ENCODE results near the gene SNX1. TPM values are rescaled to one million over a fixed set of nuclear protein-coding genes. Genes with fewer than 3 reads are reported as not detected.

SNX1 gene
- total and polyA plus RNA-seq, 2 donors (not counting 1 experiment from before 2014, with no cell fraction given): 87.9 to 152 TPM

- CTCF ChIA-PET: interaction anchor here (0.7 to 4.7 kb wide), 9 partner anchors 11 to 490 kb away, joined by 3 to 45 read pairs (median 5); partner anchors contain the start of genes CIAO2A and TRIP4
These were observed 68.0 kb downstream of the SNX1 start for GRCh38 chr15:64163659-64164362.

More at GRCh38 chr15:64163659-64164362, 68.0 kb downstream of the SNX1 start:
- POLR2A ChIA-PET: interaction anchor here (0.6 to 4.5 kb wide), 12 partner anchors 9 to 1092 kb away, joined by 3 to 55 read pairs (median 6); partner anchors contain the start of genes CIAO2A, SNX22 and TRIP4
- H3K4me3 ChIP-seq (ENCODE audit: control extremely low read depth in 1 of 5, extremely low read depth in 1 of 5, insufficient read depth in 1 of 5, low read depth in 2 of 5, low read length in 4 of 5): peak overlapping the region; percentile 46 to 85 (median 65)
- peak overlapping the region; percentile 96 for H3K27ac Mint-ChIP-seq
- peaks cover 33% of the 10 kb centered on the region for H3K79me2 ChIP-seq (ENCODE audit: control insufficient read depth, insufficient read depth, low read length)
- peaks cover 28% of the 10 kb centered on the region for H4K20me1 ChIP-seq (ENCODE audit: control insufficient read depth, insufficient read depth, low read length, poor library complexity, severe bottlenecking)
- peaks cover 37 to 50% of the 10 kb centered on the region in 2 donors for H3K4me1 ChIP-seq (ENCODE audit: control insufficient read depth in 2 of 2, insufficient read depth in 2 of 2, low read length in 2 of 2)
- H3K36me3 ChIP-seq (replicated peaks in 1 of 2; ENCODE audit: control extremely low read depth in 1 of 2, control insufficient read depth in 1 of 2, extremely low read depth in 1 of 2, insufficient read depth in 2 of 2, low read length in 1 of 2): peaks cover 3 to 31% of the 10 kb centered on the region in 2 experiments
- 21% methylated on average over 12 of the region's 14 CpGs for WGBS (ENCODE audit: insufficient coverage)
- TF ChIP-seq EZH2 (IDR thresholded peaks at IDR 0.05; ENCODE audit: borderline replicate concordance, insufficient read depth, low read depth, low read length, poor library complexity, severe bottlenecking): no peak
- TF ChIP-seq, protein P1, sequence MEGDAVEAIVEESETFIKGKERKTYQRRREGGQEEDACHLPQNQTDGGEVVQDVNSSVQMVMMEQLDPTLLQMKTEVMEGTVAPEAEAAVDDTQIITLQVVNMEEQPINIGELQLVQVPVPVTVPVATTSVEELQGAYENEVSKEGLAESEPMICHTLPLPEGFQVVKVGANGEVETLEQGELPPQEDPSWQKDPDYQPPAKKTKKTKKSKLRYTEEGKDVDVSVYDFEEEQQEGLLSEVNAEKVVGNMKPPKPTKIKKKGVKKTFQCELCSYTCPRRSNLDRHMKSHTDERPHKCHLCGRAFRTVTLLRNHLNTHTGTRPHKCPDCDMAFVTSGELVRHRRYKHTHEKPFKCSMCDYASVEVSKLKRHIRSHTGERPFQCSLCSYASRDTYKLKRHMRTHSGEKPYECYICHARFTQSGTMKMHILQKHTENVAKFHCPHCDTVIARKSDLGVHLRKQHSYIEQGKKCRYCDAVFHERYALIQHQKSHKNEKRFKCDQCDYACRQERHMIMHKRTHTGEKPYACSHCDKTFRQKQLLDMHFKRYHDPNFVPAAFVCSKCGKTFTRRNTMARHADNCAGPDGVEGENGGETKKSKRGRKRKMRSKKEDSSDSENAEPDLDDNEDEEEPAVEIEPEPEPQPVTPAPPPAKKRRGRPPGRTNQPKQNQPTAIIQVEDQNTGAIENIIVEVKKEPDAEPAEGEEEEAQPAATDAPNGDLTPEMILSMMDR (IDR thresholded peaks at IDR 0.05): no peak
- intact Hi-C loops (cut with micrococcal nuclease): loop anchor here (1.0 to 5.0 kb wide), 9 partner anchors 11 to 1123 kb away; partner anchors contain the start of genes APH1B, CIAO2A, CSNK1G1 and PARP16
- peak overlapping the region; percentile 88 for H3K4me2 ChIP-seq (replicated peaks; ENCODE audit: low read depth, low read length, poor library complexity, severe bottlenecking)
- H3K4me1 Mint-ChIP-seq: peaks cover 46% of the 10 kb centered on the region
- peak overlapping the region; percentile 72 to 84 for H3K27ac ChIP-seq (ENCODE audit: low read length in 2 of 2)
- H3K9me3 ChIP-seq (ENCODE audit: control extremely low read depth in 1 of 3, control insufficient read depth in 2 of 3, insufficient read depth in 1 of 3, low read length in 2 of 3): no peaks in the 10 kb centered on the region
- H3K27me3 Mint-ChIP-seq: no peaks in the 10 kb centered on the region
- ATAC-seq (ENCODE audit: low read depth): no peak
- H3K9ac ChIP-seq (ENCODE audit: low read length): peak overlapping the region; percentile 75
- no peaks in the 10 kb centered on the region for H3K9me3 Mint-ChIP-seq (ENCODE audit: insufficient read depth)
- H3K27me3 ChIP-seq (replicated peaks in 1 of 4; ENCODE audit: control extremely low read depth in 1 of 4, control insufficient read depth in 3 of 4, insufficient read depth in 4 of 4, low read length in 3 of 4): no peaks in the 10 kb centered on the region
- peak overlapping the region; percentile 92 for H3K4me3 Mint-ChIP-seq
- DNase-seq: no peak
- peak overlapping the region; percentile 78 for H2AFZ ChIP-seq (ENCODE audit: insufficient read depth, low read depth, low read length, poor library complexity, severe bottlenecking)
